ENCODE results near the gene SMCR8.
"Not testable (repeated sequence)": the region's sequence is repeated elsewhere in the genome, so short reads cannot be mapped to it uniquely, and the experiment has no call there.

The SMCR8 gene

GRCh38 chr17:18314731-18315561, at the start of gene SMCR8, which contains the start of gene TOP3A:
Gene SMCR8 (plus strand): TSS chr17:18315293. CDS start chr17:18315790, 497 bp downstream.
Gene TOP3A (minus strand): TSS chr17:18314994. CDS start chr17:18314778, 216 bp downstream.
- peak; percentile 99 to 100 for DNase-seq

- DNase-seq: no peak
Observed at GRCh38 chr17:18267366-18267765, 47.7 kb upstream of the SMCR8 start.

GRCh38 chr17:18267927-18268711, 47.0 kb upstream of the SMCR8 start:
- DNase-seq: no peak

- DNase-seq: no peak
Observed at GRCh38 chr17:18270046-18270931, 44.8 kb upstream of the SMCR8 start.

- no peak for DNase-seq
Observed at GRCh38 chr17:18277076-18277475, 38.0 kb upstream of the SMCR8 start.

GRCh38 chr17:18278867-18279266, 36.2 kb upstream of the SMCR8 start:
- no peak for DNase-seq

- DNase-seq: no peak
Observed at GRCh38 chr17:18280249-18280648, 34.8 kb upstream of the SMCR8 start.

GRCh38 chr17:18280766-18281371, 34.2 kb upstream of the SMCR8 start:
- DNase-seq: peak; percentile 33 to 35

- no peak for DNase-seq
Observed at GRCh38 chr17:18281788-18282187, 33.3 kb upstream of the SMCR8 start.

- DNase-seq: no peak
Observed at GRCh38 chr17:18285296-18285695, 29.8 kb upstream of the SMCR8 start.

GRCh38 chr17:18291718-18292540, 23.2 kb upstream of the SMCR8 start:
- no peak for DNase-seq

- DNase-seq: not testable (repeated sequence)
Observed at GRCh38 chr17:18298061-18298460, 17.0 kb upstream of the SMCR8 start.

- DNase-seq: no peak
Observed at GRCh38 chr17:18300725-18301480, 14.2 kb upstream of the SMCR8 start.

GRCh38 chr17:18303206-18303605, 11.9 kb upstream of the SMCR8 start:
- DNase-seq: not testable (repeated sequence)

GRCh38 chr17:18309202-18309601, 5.9 kb upstream of the SMCR8 start:
- DNase-seq: no peak

- DNase-seq: no peak
Observed at GRCh38 chr17:18314059-18314730, 898 bp upstream of the SMCR8 start.

- no peak for DNase-seq
Observed at GRCh38 chr17:18315562-18315922, 449 bp downstream of the SMCR8 start.

- no peak for DNase-seq
Observed at GRCh38 chr17:18315961-18316360, 868 bp downstream of the SMCR8 start.

- DNase-seq: no peak
Observed at GRCh38 chr17:18318117-18318516, 3.0 kb downstream of the SMCR8 start.

- no peak for DNase-seq
Observed at GRCh38 chr17:18318771-18319450, 3.8 kb downstream of the SMCR8 start.
